GM10248 (cell line): ENCODE measurements around the gene NTN1.

Source experiments
- CTCF ChIA-PET: fragments of 300-600 bp; sonication (Branson Sonifier 250); formaldehyde crosslinking; extraction: SDS; loops from one replicate; lab custom pipeline; 2021; ENCODE audit warnings: antibody characterized with exemption; lab: Yijun Ruan, JAX
- POLR2A ChIA-PET: fragments of 350-650 bp; sonication (Branson Sonifier 250); formaldehyde crosslinking; extraction: SDS; loops from one replicate; lab custom pipeline; 2020; ENCODE audit warnings: antibody characterized with exemption; lab: Yijun Ruan, JAX
- DNase-seq: peaks from one replicate; pipeline ENCODE4 v3.0.0; 2012; ENCODE audit errors: extremely low spot score
- CTCF ChIP-seq: IDR thresholded peaks from 2 replicates; pipeline ENCODE4 v1.5.1; 2012; ENCODE audit warnings: mild to moderate bottlenecking, low read depth; ENCODE audit errors: extremely low read depth, missing control alignments, control extremely low read depth

Gene NTN1

GRCh38 chr17:9028202-9028987, 7.1 kb downstream of the NTN1 start:
- ChIA-PET CTCF (no interaction called here), POLR2A (no interaction called here)
- no peak for DNase-seq
- no peak for TF ChIP-seq CTCF

DNA sequence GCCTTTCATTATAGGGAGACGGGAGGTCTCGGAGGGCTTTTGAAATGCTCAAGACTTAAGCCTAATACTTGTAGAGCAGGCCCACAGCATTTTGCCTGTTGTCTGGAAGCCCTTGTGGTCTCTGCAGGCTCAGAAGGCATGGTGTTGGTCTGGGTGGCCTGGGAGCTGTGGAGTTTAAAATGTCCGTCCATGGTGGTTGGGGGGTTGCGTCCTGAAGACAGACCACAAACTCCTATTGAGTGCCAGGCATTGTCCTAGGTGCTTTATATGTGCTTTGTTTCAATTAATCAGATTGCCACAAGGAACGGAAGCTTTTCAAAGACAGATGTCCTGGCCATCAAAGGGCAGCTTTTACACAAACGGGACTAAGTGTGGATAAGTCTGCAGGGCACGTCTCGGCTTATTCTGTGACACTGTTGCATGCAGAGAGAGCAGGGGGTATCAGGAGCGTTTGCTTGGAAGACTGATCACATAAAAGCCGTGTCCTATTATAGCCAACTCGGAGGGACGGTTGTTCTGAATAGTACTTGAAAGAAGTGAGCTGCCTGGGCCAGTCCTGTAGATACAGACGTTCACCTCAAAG, 7.8 kb downstream of the NTN1 start:
- no peak for TF ChIP-seq CTCF
- CTCF ChIA-PET, result interaction anchor here (0.9 kb wide), 1 partner anchor 27 kb away, joined by 4 read pairs; no protein-coding TSS in a partner anchor
- POLR2A ChIA-PET, result no interaction called here
- DNase-seq, result no peak

DNA sequence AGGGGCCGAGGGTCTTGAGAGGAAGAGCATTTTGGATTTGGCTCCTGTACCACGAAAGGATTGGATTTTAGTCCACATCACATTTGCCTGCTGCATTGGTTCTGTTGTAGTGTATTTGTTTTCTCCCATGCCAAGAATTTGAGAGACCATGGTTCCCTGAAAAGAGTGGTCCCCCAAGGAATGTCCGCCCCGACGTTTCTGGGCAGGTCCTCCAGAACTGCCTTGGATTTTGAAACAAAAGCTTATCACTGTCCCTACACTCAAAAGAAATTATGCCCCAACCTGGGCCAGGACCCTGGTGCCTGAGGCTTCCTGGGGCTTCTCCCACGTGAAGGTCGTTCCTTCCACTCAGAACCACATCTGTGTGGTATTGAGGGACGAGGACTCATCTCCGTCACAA, 10.8 kb downstream of the NTN1 start:
- CTCF ChIA-PET, result no interaction called here
- DNase-seq, result no peak
- TF ChIP-seq CTCF, result no peak
- POLR2A ChIA-PET, result no interaction called here

DNA sequence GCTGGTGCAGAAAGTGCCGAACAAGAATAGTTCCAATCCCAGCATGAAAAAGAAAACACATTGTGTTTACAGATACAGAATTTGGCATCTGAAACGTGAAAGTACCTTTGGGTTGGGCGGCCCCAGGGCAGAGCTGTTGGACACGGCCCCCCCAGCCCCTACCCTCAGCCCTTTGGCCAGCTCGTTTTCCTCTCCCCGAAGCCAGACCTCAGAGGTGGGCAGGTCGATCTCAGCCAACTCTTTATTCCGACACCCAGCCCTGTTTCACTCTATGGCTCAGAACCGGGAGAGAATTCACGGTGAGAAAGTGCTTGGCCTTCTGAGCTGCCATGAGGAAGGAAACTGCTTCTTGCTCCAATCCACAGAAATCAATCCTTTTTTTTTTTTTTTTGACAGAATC, 11.3 kb downstream of the NTN1 start:
- no peak for DNase-seq
- ChIA-PET CTCF (no interaction called here), POLR2A (no interaction called here)
- no peak for TF ChIP-seq CTCF

GRCh38 chr17:9035249-9035648, 13.9 kb downstream of the NTN1 start:
- CTCF ChIA-PET, result no interaction called here
- POLR2A ChIA-PET, result no interaction called here
- no peak for TF ChIP-seq CTCF
- no peak for DNase-seq

DNA sequence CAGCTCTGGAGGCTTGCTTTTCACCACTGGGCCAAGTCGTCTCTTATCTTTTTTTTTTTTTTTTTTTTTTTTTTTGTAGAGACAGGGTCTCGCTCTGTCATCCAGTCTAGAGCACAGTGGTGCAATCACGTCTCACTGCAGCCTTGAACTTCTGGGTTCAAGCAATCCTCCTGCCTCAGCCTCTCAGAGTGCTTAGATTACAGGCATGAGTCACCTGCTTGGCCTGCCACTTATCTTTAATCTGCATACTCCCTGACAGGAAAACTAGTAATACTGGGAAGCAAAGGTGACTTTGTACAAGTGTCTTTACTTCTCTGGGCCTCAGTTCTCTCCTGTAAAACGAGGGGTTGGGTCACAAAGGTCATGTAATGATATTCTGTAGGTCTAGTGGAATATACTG, 15.0 kb downstream of the NTN1 start:
- TF ChIP-seq CTCF, result no peak
- ChIA-PET POLR2A (interaction anchor here (0.6 kb wide), 1 partner anchor 12 kb away, joined by 4 read pairs; no protein-coding TSS in a partner anchor), CTCF (no interaction called here)
- DNase-seq, result no peak
